ENCODE data around the gene FOXD4L1.
"Not testable (repeated sequence)": the region's sequence is repeated elsewhere in the genome, so short reads cannot be mapped to it uniquely, and the experiment has no call there.

Gene FOXD4L1

DNA sequence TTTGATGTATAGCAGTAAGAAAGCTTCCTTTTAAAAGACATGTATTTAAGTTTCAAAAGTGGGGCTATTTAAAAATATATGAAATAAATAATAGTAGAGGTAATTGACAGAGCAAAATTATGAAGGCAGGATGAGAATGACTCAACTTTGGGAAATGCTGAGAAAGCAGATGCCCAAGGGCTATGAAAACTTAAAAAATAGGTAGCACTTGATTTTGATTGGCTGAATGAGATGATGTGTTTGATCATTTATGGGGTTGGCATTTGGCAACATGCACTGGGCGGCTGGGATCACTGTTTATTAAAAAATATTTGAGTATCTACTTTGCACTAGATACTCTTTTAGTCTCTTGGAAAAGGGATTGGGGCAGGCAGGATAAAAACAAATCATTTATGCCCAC is 26.5 kb downstream of the FOXD4L1 start:
- not testable (repeated sequence) for DNase-seq (ENCODE audit: low spot score)

DNA sequence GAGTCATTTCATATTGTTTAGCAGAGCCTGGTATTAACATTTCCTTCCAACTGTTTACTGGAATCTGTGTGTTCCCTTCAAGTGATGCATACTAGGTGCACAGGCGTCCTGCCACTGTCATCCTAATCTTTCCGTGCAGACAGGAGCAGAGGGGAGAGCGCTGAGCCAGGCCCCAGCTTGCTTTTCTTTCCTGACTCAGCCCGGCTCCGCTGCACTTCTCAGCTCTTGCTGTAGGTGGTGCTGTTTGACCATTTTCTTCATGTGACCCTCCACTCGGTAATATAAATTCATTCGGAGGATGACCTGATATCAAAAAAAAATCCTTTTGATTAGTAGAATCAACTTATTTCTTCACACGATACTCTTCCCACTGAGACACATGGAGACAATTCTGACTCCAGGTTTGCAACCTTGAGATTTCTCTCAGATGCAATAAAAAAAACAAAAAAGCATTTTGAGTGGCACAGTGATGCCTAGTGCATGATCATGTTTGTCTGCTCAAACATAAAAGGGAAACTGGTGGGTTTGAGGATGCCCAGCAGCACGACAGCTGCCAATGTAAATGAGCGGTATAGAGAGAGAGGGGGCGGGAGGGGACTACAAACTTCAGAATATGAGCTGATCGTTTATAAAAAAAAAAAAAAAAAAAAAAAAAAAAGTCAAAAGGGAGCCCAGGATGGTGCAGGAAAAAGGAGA is 29.0 kb downstream of the FOXD4L1 start:
- not testable (repeated sequence) for DNase-seq (ENCODE audit: low spot score)

DNA sequence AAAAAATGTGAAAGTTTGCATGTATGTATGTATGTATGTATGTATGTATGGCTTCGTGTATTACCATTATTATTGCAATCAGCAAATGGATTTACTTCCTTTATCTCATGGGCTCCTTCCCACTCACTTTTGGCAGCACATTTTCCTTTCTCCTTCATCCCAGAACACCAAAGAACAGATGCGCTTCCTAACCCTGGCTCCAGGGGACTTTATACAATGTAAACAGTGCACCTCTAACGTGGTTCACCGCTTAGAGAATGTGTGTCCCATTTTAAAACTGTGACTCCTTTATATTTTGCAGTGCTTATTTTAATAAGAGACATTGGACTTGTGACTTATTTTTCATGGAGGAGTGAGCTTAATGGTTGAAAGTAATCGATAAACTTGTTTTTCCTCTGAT is 29.7 kb downstream of the FOXD4L1 start:
- DNase-seq (ENCODE audit: low spot score) = not testable (repeated sequence)

DNA sequence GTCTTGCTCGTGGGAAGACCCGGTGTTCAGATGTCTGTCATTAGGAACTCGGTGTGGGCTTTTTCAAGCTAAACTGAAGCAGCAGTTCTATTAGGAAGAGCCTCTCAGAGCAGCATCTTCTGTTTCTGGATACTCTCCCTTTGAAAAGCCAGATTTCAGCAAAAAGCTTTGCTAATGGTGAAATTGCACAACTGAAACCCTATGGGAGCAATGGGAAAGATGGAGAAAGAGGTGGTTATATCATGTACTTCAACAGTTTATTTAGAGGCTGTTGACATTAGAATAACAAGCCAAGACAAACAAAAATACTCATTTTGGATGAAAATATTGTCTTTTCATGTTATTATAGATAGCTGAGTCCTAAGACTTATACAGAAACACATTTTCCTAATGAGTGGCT is 30.4 kb downstream of the FOXD4L1 start:
- DNase-seq (ENCODE audit: low spot score) = not testable (repeated sequence)

DNA sequence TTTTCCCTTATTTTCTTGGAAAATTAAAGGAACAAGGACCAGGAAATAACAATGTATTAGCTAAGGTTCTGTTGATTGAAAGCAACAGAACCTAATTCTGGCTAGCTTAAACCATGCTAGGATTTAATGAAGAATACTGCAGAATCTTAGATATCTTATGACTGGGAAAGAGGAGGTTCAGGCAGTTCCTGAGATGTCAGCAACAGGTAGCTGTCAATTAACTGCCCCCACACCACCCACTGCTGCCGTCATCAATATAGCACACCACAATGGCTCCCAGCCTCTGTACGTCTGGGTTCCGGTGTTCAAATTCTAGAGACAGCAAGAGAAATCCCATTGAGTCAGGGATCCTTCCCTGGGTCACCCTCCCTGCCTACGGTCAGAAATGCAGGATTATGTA is 34.5 kb downstream of the FOXD4L1 start:
- DNase-seq (ENCODE audit: low spot score) = not testable (repeated sequence)

DNA sequence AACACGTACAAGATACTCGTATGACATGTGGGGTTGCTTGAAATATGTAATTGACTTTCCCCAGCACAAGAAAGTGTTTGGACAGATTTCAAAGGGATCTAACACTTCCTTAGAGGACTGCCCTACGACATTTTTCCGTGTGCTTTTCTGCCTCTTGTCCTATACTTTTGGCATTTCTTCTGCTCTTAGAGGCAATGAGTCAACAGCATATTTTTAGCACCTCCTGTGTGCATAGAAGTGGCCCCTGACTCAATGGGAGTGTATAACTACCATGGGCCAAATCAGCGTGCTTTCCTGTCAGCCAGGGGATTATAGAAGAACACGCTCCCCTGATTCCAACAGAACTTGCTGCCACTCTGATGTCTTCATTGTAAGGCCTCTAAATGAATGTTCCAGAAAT is 38.1 kb downstream of the FOXD4L1 start:
- not testable (repeated sequence) for DNase-seq (ENCODE audit: low spot score)

DNA sequence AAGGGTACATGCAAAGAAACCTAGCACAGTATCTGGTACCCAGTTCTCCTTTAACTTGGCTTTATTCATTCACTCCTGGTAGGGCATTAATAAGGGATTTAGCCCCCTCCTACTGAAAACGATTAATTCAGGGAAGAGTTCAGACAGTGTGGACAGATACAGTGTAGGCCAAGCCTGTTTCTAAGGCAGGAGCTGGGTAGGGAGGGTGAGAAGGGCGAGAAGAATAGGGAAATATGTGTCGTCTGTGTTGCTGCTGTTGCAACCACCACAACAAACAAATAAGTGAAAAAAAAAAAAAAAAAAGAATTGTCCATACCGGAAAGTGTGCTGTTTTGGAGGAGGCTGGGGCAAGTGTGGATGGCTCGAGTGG is 42.4 kb downstream of the FOXD4L1 start:
- DNase-seq (ENCODE audit: low spot score) = not testable (repeated sequence)

DNA sequence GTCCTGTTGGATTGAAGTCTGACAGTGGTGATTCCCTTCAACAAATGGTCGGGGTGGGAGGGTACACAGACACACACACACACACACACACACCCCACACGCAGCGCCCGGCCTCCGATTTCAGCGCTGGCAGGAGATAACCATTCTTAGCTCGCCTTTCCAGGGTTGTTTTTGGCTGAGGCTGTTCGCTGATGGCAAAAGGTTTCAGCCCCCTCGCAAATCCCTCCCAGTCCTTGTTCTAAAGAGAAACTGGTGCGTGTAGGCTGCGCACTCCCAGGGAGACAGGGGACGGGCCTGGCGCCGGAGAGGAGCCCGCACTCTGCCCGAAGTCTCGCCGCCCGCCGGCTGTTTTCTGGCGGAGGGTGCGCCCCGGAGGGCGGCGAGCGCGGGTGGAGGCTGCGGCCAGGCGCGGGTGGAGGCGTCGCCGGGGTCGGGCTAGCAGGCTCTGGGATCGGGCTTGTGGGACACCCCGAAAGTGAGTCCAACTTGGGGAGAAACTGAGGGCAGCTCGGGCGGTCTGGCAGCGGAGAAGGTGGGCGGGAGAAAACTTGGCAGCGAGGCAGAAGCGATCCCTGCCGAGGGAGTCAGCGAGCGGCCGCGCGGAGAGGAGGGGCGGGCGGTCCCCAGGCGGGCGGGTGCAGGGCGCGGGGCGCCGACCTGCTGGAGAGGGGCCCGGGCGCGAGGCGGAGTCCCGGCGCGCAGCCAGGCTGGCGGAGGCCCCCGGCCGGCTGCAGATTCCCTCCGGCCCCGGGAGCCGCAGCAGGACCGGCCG is 42.9 kb downstream of the FOXD4L1 start:
- not testable (repeated sequence) for DNase-seq (ENCODE audit: low spot score)

DNA sequence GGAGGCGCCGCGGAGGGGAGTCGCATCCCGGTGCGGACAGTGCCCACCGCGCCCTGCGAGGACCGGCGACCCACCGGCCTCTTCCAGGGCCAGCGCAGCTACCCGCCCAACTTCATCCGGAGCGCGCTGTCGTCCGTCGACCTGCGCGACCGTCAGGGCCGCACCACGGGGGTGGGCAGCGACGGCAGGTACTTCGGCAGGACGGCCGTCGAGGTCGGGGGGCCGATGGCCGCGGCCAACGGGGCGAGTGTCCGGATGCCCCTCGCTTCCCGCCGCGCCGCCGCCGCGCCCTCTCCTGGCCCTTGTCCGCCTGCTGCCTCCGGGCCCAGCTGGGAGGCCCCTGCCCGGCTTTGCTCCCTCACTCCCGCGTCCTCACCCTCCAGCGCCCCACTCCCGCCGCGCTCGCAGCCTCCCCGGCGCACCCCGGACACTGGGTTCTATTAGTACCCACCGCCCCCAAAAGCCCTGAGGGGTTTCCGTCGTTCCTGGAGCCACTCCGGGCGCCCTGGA is 43.6 kb downstream of the FOXD4L1 start:
- DNase-seq (ENCODE audit: low spot score) = not testable (repeated sequence)

DNA sequence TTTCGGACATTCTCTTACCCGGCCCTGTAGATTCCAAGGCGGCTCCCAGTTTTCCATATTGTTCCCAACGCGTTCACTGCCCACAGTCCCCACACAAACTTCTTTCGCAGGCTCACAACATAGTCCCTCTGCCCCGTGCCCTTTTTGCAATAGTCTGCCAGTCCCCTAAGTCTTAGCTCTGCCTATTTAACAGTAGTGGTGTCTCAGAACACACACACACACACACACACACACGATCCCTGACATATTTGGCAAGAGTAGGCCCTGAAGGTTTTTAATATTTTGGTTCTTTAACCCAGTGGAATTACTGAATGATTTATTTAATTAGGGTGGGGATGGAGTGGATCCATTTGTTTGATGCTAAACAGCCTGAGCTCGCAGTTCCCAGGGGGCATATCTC is 44.1 kb downstream of the FOXD4L1 start:
- DNase-seq (ENCODE audit: low spot score) = not testable (repeated sequence)
